SK-N-SH treated with all-trans-retinoic acid at 6 μM for 48 hours (cell line): ENCODE results near the gene ZNF217.
"Not testable (repeated sequence)": the region's sequence is repeated elsewhere in the genome, so short reads cannot be mapped to it uniquely, and the experiment has no call there.

Experiments used
- ARNTL ChIP-seq: fragments of 450-650 bp; formaldehyde crosslinking; IDR thresholded peaks from 2 replicates; pipeline ENCODE4 v1.5.0; 2020; ENCODE audit warnings: low read depth, mild to moderate bottlenecking, moderate library complexity, borderline replicate concordance
- ISL1 ChIP-seq: fragments of 250-450 bp; sonication (Bioruptor Pico); IDR thresholded peaks from 2 replicates; pipeline ENCODE4 v2.1.2; 2022; ENCODE audit warnings: mild to moderate bottlenecking, moderate library complexity
- PATZ1 ChIP-seq: fragments of 250-450 bp; sonication (Bioruptor Pico); IDR thresholded peaks from 2 replicates; pipeline ENCODE4 v1.8.0; 2020; ENCODE audit warnings: mild to moderate bottlenecking, moderate library complexity, borderline replicate concordance
- PPARA ChIP-seq: fragments of 250-450 bp; sonication (Bioruptor Pico); IDR thresholded peaks from 2 replicates; pipeline ENCODE4 v1.5.0; 2020; ENCODE audit warnings: mild to moderate bottlenecking, borderline replicate concordance
- RARB ChIP-seq: fragments of 250-450 bp; sonication (Bioruptor Pico); IDR thresholded peaks from 2 replicates; pipeline ENCODE4 v1.8.0; 2021; ENCODE audit warnings: mild to moderate bottlenecking, moderate library complexity
- SNAI2 ChIP-seq: fragments of 250-450 bp; sonication (Bioruptor Pico); IDR thresholded peaks from 2 replicates; pipeline ENCODE4 v1.5.0; 2020; ENCODE audit warnings: mild to moderate bottlenecking, moderate library complexity
- TSHZ2 ChIP-seq: fragments of 250-450 bp; sonication (Bioruptor Pico); IDR thresholded peaks from 2 replicates; pipeline ENCODE4 v1.5.0; 2020; ENCODE audit warnings: mild to moderate bottlenecking, moderate library complexity
- ZFP30 ChIP-seq: fragments of 450-650 bp; formaldehyde crosslinking; IDR thresholded peaks from 2 replicates; pipeline ENCODE4 v1.5.0; 2022; ENCODE audit warnings: mild to moderate bottlenecking, moderate library complexity
- ZNF70 ChIP-seq: fragments of 450-650 bp; formaldehyde crosslinking; IDR thresholded peaks from 2 replicates; pipeline ENCODE4 v1.5.0; 2020; ENCODE audit warnings: mild to moderate bottlenecking, moderate library complexity

GRCh38 chr20:53552572-53552893 lies 41.1 kb downstream of the ZNF217 start:
- TF ChIP-seq ISL1, RARB, ARNTL, TSHZ2, PATZ1, ZNF70, PPARA, SNAI2, ZFP30 (CRISPR knock-in tag): not testable (repeated sequence)
